K562 (cell line): ENCODE data around the gene ADAMTSL2. TPM values are rescaled to one million over a fixed set of nuclear protein-coding genes. Genes with fewer than 3 reads are reported as not detected.

Source experiments
- POLR2A ChIP-seq: fragments of 450-650 bp; conservative IDR thresholded peaks from 2 replicates; pipeline ENCODE4 v1.6.1; 2016
- ZNF583 ChIP-seq: fragments of 250-450 bp; sonication (Bioruptor Pico); IDR thresholded peaks from 2 replicates; pipeline ENCODE4 v1.4.0; 2020
- polyA plus RNA-seq, 8 experiments: library from polyadenylated mRNA; depleted of rRNA in 4 of 8; stranded (reverse) in 5 of 8; unstranded in 3 of 8; fragments of >200 nt; fragmentation: Nextera tagmentation in 2 of 8; fragmentation: Illumina TruSeq in 1 of 8; extraction: Ambion mirVana in 2 of 8; extraction: Trizol in 1 of 8; gene quantifications; 2 replicates each; pipeline versions ENCODE4 v1.2.1 to v1.2.3, GENCODE V29; 2011 to 2014; ENCODE audit warnings: inconsistent platforms in 1 of 8, missing spikeins in 1 of 8
- total RNA-seq, 7 experiments: library from RNA; depleted of rRNA in 6 of 7; stranded (reverse); fragments of >200 nt in 6 of 7; fragmentation: Illumina TruSeq in 2 of 7; extraction: Trizol in 2 of 7; gene quantifications; 2 replicates each; pipeline versions ENCODE4 v1.2.1 to v1.2.3, GENCODE V29; 2011 to 2021; ENCODE audit warnings: low replicate concordance in 1 of 7
- TF ChIP-seq, protein P1 (sequence below), 2 experiments: fragments of 450-650 bp; formaldehyde crosslinking in 1 of 2; IDR thresholded peaks; 2 replicates each; pipeline versions ENCODE4 v1.4.0 to v1.6.1; 2014 to 2020; ENCODE audit warnings: mild to moderate bottlenecking in 2 of 2, borderline replicate concordance in 1 of 2, low read depth in 1 of 2
- TF ChIP-seq, protein P2 (sequence below), 2 experiments: fragments of 200-800 bp in 1 of 2; sonication (Bioruptor generic) in 1 of 2; sonication (generic) in 1 of 2; formaldehyde crosslinking in 1 of 2; IDR thresholded peaks in 1 of 2; conservative IDR thresholded peaks in 1 of 2; 2 replicates each; pipeline versions ENCODE4 v1.5.0 to v1.6.1; 2016 to 2020; ENCODE audit warnings: missing compliant biosample characterization in 1 of 2, missing genetic modification characterization in 1 of 2, missing genetic modification reagents in 1 of 2
- TF ChIP-seq, protein P3 (sequence below): IDR thresholded peaks from 3 replicates; pipeline ENCODE4 v1.6.1; 2011; ENCODE audit warnings: borderline replicate concordance, mild to moderate bottlenecking; ENCODE audit not compliant: insufficient read length, insufficient read depth

ADAMTSL2 gene
- total and polyA plus RNA-seq, 9 of the 15 experiments (the other 6 are each of a cell fraction or from before 2014, with no cell fraction given): 0.04 TPM; not detected in 8

DNA sequence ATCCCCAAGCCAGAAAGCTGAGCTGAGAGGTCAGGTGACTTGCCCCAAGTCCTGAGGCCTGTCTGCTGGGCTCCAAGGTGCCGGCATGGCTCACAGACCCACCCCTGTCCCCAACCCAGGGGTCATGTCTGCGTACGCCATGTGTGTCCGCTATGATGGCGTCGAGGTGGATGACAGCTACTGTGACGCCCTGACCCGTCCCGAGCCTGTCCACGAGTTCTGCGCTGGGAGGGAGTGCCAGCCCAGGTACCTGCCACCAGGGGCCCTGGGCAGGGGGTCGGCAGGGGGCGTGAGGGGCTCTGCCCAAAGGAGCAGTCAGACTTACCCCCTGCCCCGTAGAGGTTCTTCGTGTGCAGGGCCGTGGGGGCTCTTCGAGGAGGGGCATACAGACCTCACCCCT, 32.3 kb downstream of the ADAMTSL2 start (continued):
- TF ChIP-seq, protein P1, sequence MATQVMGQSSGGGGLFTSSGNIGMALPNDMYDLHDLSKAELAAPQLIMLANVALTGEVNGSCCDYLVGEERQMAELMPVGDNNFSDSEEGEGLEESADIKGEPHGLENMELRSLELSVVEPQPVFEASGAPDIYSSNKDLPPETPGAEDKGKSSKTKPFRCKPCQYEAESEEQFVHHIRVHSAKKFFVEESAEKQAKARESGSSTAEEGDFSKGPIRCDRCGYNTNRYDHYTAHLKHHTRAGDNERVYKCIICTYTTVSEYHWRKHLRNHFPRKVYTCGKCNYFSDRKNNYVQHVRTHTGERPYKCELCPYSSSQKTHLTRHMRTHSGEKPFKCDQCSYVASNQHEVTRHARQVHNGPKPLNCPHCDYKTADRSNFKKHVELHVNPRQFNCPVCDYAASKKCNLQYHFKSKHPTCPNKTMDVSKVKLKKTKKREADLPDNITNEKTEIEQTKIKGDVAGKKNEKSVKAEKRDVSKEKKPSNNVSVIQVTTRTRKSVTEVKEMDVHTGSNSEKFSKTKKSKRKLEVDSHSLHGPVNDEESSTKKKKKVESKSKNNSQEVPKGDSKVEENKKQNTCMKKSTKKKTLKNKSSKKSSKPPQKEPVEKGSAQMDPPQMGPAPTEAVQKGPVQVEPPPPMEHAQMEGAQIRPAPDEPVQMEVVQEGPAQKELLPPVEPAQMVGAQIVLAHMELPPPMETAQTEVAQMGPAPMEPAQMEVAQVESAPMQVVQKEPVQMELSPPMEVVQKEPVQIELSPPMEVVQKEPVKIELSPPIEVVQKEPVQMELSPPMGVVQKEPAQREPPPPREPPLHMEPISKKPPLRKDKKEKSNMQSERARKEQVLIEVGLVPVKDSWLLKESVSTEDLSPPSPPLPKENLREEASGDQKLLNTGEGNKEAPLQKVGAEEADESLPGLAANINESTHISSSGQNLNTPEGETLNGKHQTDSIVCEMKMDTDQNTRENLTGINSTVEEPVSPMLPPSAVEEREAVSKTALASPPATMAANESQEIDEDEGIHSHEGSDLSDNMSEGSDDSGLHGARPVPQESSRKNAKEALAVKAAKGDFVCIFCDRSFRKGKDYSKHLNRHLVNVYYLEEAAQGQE (IDR thresholded peaks at IDR 0.05; ENCODE audit: borderline replicate concordance): no peak
- TF ChIP-seq, protein P1 (CRISPR knock-in tag; IDR thresholded peaks at IDR 0.05; ENCODE audit: low read depth): no peak
- TF ChIP-seq POLR2A (no peak), ZNF583 (CRISPR knock-in tag) (no peak)
- TF ChIP-seq, protein P2, sequence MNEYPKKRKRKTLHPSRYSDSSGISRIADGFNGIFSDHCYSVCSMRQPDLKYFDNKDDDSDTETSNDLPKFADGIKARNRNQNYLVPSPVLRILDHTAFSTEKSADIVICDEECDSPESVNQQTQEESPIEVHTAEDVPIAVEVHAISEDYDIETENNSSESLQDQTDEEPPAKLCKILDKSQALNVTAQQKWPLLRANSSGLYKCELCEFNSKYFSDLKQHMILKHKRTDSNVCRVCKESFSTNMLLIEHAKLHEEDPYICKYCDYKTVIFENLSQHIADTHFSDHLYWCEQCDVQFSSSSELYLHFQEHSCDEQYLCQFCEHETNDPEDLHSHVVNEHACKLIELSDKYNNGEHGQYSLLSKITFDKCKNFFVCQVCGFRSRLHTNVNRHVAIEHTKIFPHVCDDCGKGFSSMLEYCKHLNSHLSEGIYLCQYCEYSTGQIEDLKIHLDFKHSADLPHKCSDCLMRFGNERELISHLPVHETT (CRISPR knock-in tag; conservative IDR thresholded peaks at IDR 0.05 in 1 of 2, IDR thresholded peaks at IDR 0.05 in 1 of 2): no peak
- TF ChIP-seq, protein P3, sequence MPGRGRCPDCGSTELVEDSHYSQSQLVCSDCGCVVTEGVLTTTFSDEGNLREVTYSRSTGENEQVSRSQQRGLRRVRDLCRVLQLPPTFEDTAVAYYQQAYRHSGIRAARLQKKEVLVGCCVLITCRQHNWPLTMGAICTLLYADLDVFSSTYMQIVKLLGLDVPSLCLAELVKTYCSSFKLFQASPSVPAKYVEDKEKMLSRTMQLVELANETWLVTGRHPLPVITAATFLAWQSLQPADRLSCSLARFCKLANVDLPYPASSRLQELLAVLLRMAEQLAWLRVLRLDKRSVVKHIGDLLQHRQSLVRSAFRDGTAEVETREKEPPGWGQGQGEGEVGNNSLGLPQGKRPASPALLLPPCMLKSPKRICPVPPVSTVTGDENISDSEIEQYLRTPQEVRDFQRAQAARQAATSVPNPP: no peak
- TF ChIP-seq, all 486 proteins: peak for 0
